SJCRH30 (cell line): ENCODE measurements around the gene PPP2CA. TPM values are rescaled to one million over a fixed set of nuclear protein-coding genes. Genes with fewer than 3 reads are reported as not detected.
"Not testable (repeated sequence)": the region's sequence is repeated elsewhere in the genome, so short reads cannot be mapped to it uniquely, and the experiment has no call there.

Experiments used
- DNase-seq, 2 experiments: peaks; one replicate each; pipeline ENCODE4 v3.0.0-alpha.2; 2015 to 2020
- H3K27ac ChIP-seq: fragments of 250-450 bp; sonication (Bioruptor Pico); 2 replicates; pipeline ENCODE4 v1.5.1; 2020; ENCODE audit warnings: mild to moderate bottlenecking, moderate library complexity
- H3K27me3 ChIP-seq: fragments of 250-450 bp; sonication (Bioruptor Pico); 2 replicates; pipeline ENCODE4 v1.5.1; 2020; ENCODE audit warnings: mild to moderate bottlenecking, moderate library complexity
- H3K36me3 ChIP-seq: fragments of 250-450 bp; sonication (Bioruptor Pico); 2 replicates; pipeline ENCODE4 v1.5.1; 2020; ENCODE audit warnings: mild to moderate bottlenecking, moderate library complexity
- H3K4me1 ChIP-seq: fragments of 250-450 bp; sonication (Bioruptor Pico); 2 replicates; pipeline ENCODE4 v1.5.1; 2020; ENCODE audit warnings: mild to moderate bottlenecking, moderate library complexity
- H3K4me3 ChIP-seq: fragments of 250-450 bp; sonication (Bioruptor Pico); 2 replicates; pipeline ENCODE4 v1.5.1; 2020; ENCODE audit warnings: mild to moderate bottlenecking, moderate library complexity
- H3K9me3 ChIP-seq: fragments of 250-450 bp; sonication (Bioruptor Pico); replicated peaks from 2 replicates; pipeline ENCODE4 v1.5.1; 2020; ENCODE audit warnings: mild to moderate bottlenecking, moderate library complexity
- total RNA-seq: library from RNA; depleted of rRNA; stranded (reverse); fragments of >200 nt; shearing (Covaris generic); gene quantifications from 2 replicates; pipeline ENCODE4 v1.2.3, GENCODE V29; 2014

The PPP2CA gene
- total RNA-seq, 1 experiment from 2014 or later, result 179 TPM

- Histone ChIP-seq H3K27me3 (no peaks in the 10 kb centered on the region), H3K27ac (peak overlapping the region; percentile 98), H3K9me3 (no peaks in the 10 kb centered on the region), H3K36me3 (peaks cover 14% of the 10 kb centered on the region), H3K4me3 (peak overlapping the region; percentile 99), H3K4me1 (no peaks in the 10 kb centered on the region)
- peak; percentile 19 to 47 for DNase-seq
Observed at GRCh38 chr5:134226441-134227192, 744 bp upstream of the PPP2CA start.

GRCh38 chr5:134224888-134225779 lies 739 bp downstream of the PPP2CA start:
- Histone ChIP-seq H3K27me3 (no peaks in the 10 kb centered on the region), H3K36me3 (peaks cover 25% of the 10 kb centered on the region), H3K4me3 (peak overlapping the region; percentile 99), H3K4me1 (no peaks in the 10 kb centered on the region), H3K27ac (peak overlapping the region; percentile 98), H3K9me3 (no peaks in the 10 kb centered on the region)
- DNase-seq, result peak; percentile 76 to 81

GRCh38 chr5:134223406-134224248 lies 2.2 kb downstream of the PPP2CA start:
- peak in 1 of 2 experiments; percentile 24 for DNase-seq
- H3K36me3 ChIP-seq, result peaks cover 29% of the 10 kb centered on the region
- H3K9me3 ChIP-seq, result no peaks in the 10 kb centered on the region
- H3K4me3 ChIP-seq, result peak overlapping the region; percentile 99
- H3K27ac ChIP-seq, result no peak overlapping the region
- no peaks in the 10 kb centered on the region for H3K27me3 ChIP-seq
- H3K4me1 ChIP-seq, result no peaks in the 10 kb centered on the region

GRCh38 chr5:134221690-134222089 lies 4.2 kb downstream of the PPP2CA start:
- not testable (repeated sequence) for H3K27me3 ChIP-seq, H3K27ac ChIP-seq, DNase-seq, H3K4me3 ChIP-seq, H3K9me3 ChIP-seq, H3K4me1 ChIP-seq
- peaks cover 32% of the 10 kb centered on the region for H3K36me3 ChIP-seq

GRCh38 chr5:134215757-134216156 lies 10.1 kb downstream of the PPP2CA start:
- Histone ChIP-seq H3K4me3 (no peak overlapping the region), H3K4me1 (no peaks in the 10 kb centered on the region), H3K36me3 (peaks cover 49% of the 10 kb centered on the region), H3K27ac (no peak overlapping the region), H3K9me3 (no peaks in the 10 kb centered on the region; the same call in none of the 2 replicates), H3K27me3 (no peaks in the 10 kb centered on the region)
- DNase-seq, result no peak

- H3K9me3 ChIP-seq, DNase-seq, H3K4me3 ChIP-seq, H3K4me1 ChIP-seq, H3K27me3 ChIP-seq, H3K27ac ChIP-seq: not testable (repeated sequence)
- H3K36me3 ChIP-seq, result peaks cover 36% of the 10 kb centered on the region
Observed at GRCh38 chr5:134211263-134212031, 14.4 kb downstream of the PPP2CA start.

- H3K27ac ChIP-seq, result no peak overlapping the region
- H3K27me3 ChIP-seq, result no peaks in the 10 kb centered on the region
- H3K36me3 ChIP-seq, result peaks cover 42% of the 10 kb centered on the region
- no peak overlapping the region for H3K4me3 ChIP-seq
- no peaks in the 10 kb centered on the region for H3K4me1 ChIP-seq
- no peaks in the 10 kb centered on the region; the same call in 1 of the 2 replicates for H3K9me3 ChIP-seq
- no peak for DNase-seq
Observed at GRCh38 chr5:134209477-134210245, 16.2 kb downstream of the PPP2CA start.

- no peak for DNase-seq
- no peaks in the 10 kb centered on the region for H3K27me3 ChIP-seq
- no peak overlapping the region for H3K4me3 ChIP-seq
- H3K27ac ChIP-seq, result no peak overlapping the region
- no peaks in the 10 kb centered on the region for H3K4me1 ChIP-seq
- H3K36me3 ChIP-seq, result peaks cover 44% of the 10 kb centered on the region
- H3K9me3 ChIP-seq, result no peaks in the 10 kb centered on the region
Observed at GRCh38 chr5:134207696-134208095, 18.2 kb downstream of the PPP2CA start.

- no peak overlapping the region for H3K4me3 ChIP-seq
- no peak overlapping the region for H3K27ac ChIP-seq
- H3K36me3 ChIP-seq, result peaks cover 45% of the 10 kb centered on the region
- no peaks in the 10 kb centered on the region for H3K4me1 ChIP-seq
- H3K9me3 ChIP-seq, result no peaks in the 10 kb centered on the region
- no peaks in the 10 kb centered on the region for H3K27me3 ChIP-seq
- DNase-seq, result no peak
Observed at GRCh38 chr5:134206627-134207160, 19.2 kb downstream of the PPP2CA start.

- Histone ChIP-seq H3K27ac (no peak overlapping the region), H3K4me3 (no peak overlapping the region), H3K9me3 (no peaks in the 10 kb centered on the region), H3K4me1 (no peaks in the 10 kb centered on the region), H3K27me3 (no peaks in the 10 kb centered on the region), H3K36me3 (peaks cover 64% of the 10 kb centered on the region)
- DNase-seq, result no peak
Observed at GRCh38 chr5:134204575-134204974, 21.3 kb downstream of the PPP2CA start.

- Histone ChIP-seq H3K9me3 (no peaks in the 10 kb centered on the region), H3K4me3 (no peak overlapping the region), H3K36me3 (peaks cover 71% of the 10 kb centered on the region), H3K27me3 (no peaks in the 10 kb centered on the region), H3K4me1 (no peaks in the 10 kb centered on the region), H3K27ac (no peak overlapping the region)
- no peak for DNase-seq
Observed at GRCh38 chr5:134203630-134204029, 22.2 kb downstream of the PPP2CA start.

GRCh38 chr5:134195666-134196065 lies 30.2 kb downstream of the PPP2CA start:
- DNase-seq, result no peak
- Histone ChIP-seq H3K27ac (no peak overlapping the region), H3K9me3 (no peaks in the 10 kb centered on the region), H3K27me3 (no peaks in the 10 kb centered on the region), H3K4me1 (no peaks in the 10 kb centered on the region), H3K4me3 (no peak overlapping the region), H3K36me3 (peaks cover 54% of the 10 kb centered on the region)

- Histone ChIP-seq H3K9me3 (no peaks in the 10 kb centered on the region), H3K4me1 (no peaks in the 10 kb centered on the region), H3K4me3 (no peak overlapping the region), H3K27ac (no peak overlapping the region), H3K27me3 (no peaks in the 10 kb centered on the region), H3K36me3 (peaks cover 3% of the 10 kb centered on the region; the same call in 1 of the 2 replicates)
- no peak for DNase-seq
Observed at GRCh38 chr5:134189031-134189430, 36.8 kb downstream of the PPP2CA start.
